NT2/D1 (cell line): ENCODE measurements around the gene CRYBB1.

ENCODE experiments used
- SUZ12 ChIP-seq: IDR thresholded peaks from 2 replicates; pipeline ENCODE4 v1.6.1; 2011; ENCODE audit not compliant: insufficient read length, insufficient read depth; ENCODE audit errors: extremely low read depth
- ZNF274 ChIP-seq: IDR thresholded peaks from 2 replicates; pipeline ENCODE4 v1.6.1; 2011; ENCODE audit warnings: mild to moderate bottlenecking, low read depth, low read length

- TF ChIP-seq ZNF274 (no peak), SUZ12 (no peak)
Observed at GRCh38 chr22:26636296-26636695, 18.5 kb upstream of the CRYBB1 start.
